Fibroblast of lung (primary cell): ENCODE data around the gene ARHGAP10. TPM values are rescaled to one million over a fixed set of nuclear protein-coding genes. Genes with fewer than 3 reads are reported as not detected.

Experiments
- DNase-seq, 2 donors: peaks; one replicate each; pipeline versions ENCODE4 v3.0.0 to v3.0.0-alpha.2; 2010; ENCODE audit warnings: low read depth in 2 of 2
- H2AFZ ChIP-seq: 2 replicates; pipeline ENCODE4 v1.5.1; 2012; ENCODE audit warnings: low read length, control low read depth, inconsistent platforms
- H3K27ac ChIP-seq: 2 replicates; pipeline ENCODE4 v1.5.1; 2011; ENCODE audit warnings: low read length, control low read depth; ENCODE audit not compliant: insufficient read depth
- H3K27me3 ChIP-seq: 2 replicates; pipeline ENCODE4 v1.5.1; 2011; ENCODE audit warnings: mild to moderate bottlenecking, low read length; ENCODE audit not compliant: control insufficient read depth, insufficient read depth
- H3K36me3 ChIP-seq: 2 replicates; pipeline ENCODE4 v1.5.1; 2011; ENCODE audit warnings: low read length; ENCODE audit not compliant: control insufficient read depth, insufficient read depth
- H3K4me1 ChIP-seq: 2 replicates; pipeline ENCODE4 v1.5.1; 2011; ENCODE audit warnings: low read length; ENCODE audit not compliant: control insufficient read depth, insufficient read depth; ENCODE audit errors: extremely low read depth
- H3K4me2 ChIP-seq: 2 replicates; pipeline ENCODE4 v1.5.1; 2011; ENCODE audit warnings: low read length, control low read depth; ENCODE audit not compliant: insufficient read depth; ENCODE audit errors: extremely low read depth
- H3K4me3 ChIP-seq, 4 experiments: fragments of 200-600 bp in 1 of 4; sonication (generic) in 1 of 4; replicated peaks in 1 of 4; 2 replicates each; pipeline ENCODE4 v1.5.1; 2011 to 2016; ENCODE audit warnings: low read length in 4 of 4, low read depth in 3 of 4, mild to moderate bottlenecking in 3 of 4, control low read depth in 2 of 4, inconsistent platforms in 1 of 4, mixed read lengths in 1 of 4; ENCODE audit not compliant: insufficient read depth in 1 of 4; ENCODE audit errors: control extremely low read depth in 1 of 4
- H3K79me2 ChIP-seq: 2 replicates; pipeline ENCODE4 v1.5.1; 2012; ENCODE audit warnings: mild to moderate bottlenecking, low read length, inconsistent platforms; ENCODE audit not compliant: control insufficient read depth, insufficient read depth
- H3K9ac ChIP-seq: 2 replicates; pipeline ENCODE4 v1.5.1; 2011; ENCODE audit warnings: mild to moderate bottlenecking, low read length, control low read depth; ENCODE audit not compliant: insufficient read depth
- H3K9me3 ChIP-seq: 2 replicates; pipeline ENCODE4 v1.5.1; 2012; ENCODE audit warnings: low read depth, low read length; ENCODE audit not compliant: control insufficient read depth, insufficient read depth
- H4K20me1 ChIP-seq: 2 replicates; pipeline ENCODE4 v1.5.1; 2011; ENCODE audit warnings: low read length; ENCODE audit not compliant: control insufficient read depth, insufficient read depth; ENCODE audit errors: extremely low read depth
- CTCF ChIP-seq, 2 donors: IDR thresholded peaks in 1 of 2; conservative IDR thresholded peaks in 1 of 2; 1 replicate in 1 of 2; 2 replicates in 1 of 2; pipeline ENCODE4 v1.5.1; 2011 to 2012; ENCODE audit warnings: low read length in 2 of 2, control low read depth in 1 of 2, inconsistent platforms in 1 of 2, low read depth in 1 of 2, mild to moderate bottlenecking in 1 of 2
- EZH2 ChIP-seq: IDR thresholded peaks from 2 replicates; pipeline ENCODE4 v1.5.1; 2012; ENCODE audit warnings: low read length, control low read depth, mild to moderate bottlenecking; ENCODE audit errors: missing control alignments
- polyA plus RNA-seq, 2 donors: library from polyadenylated mRNA; depleted of rRNA in 1 of 2; stranded (reverse) in 1 of 2; unstranded in 1 of 2; fragments of >200 nt; gene quantifications; 2 replicates each; pipeline ENCODE4 v1.2.1, GENCODE V29; 2011 to 2012; ENCODE audit warnings: missing spikeins in 1 of 2
- total RNA-seq: library from RNA; depleted of rRNA; stranded (reverse); fragments of >200 nt; gene quantifications from 2 replicates; pipeline ENCODE4 v1.2.1, GENCODE V29; 2014

Gene ARHGAP10
- total and polyA plus RNA-seq, 2 donors (not counting 1 experiment from before 2014, with no cell fraction given) = 21.6 to 35.8 TPM

GRCh38 chr4:147768113-147768512 is 36.2 kb downstream of the ARHGAP10 start:
- H3K27me3 ChIP-seq = no peaks in the 10 kb centered on the region
- no peaks in the 10 kb centered on the region for H4K20me1 ChIP-seq
- no peak overlapping the region for H3K9ac ChIP-seq
- peak; percentile 65 to 94 for DNase-seq
- H3K4me2 ChIP-seq = no peak overlapping the region
- no peaks in the 10 kb centered on the region for H3K36me3 ChIP-seq
- H3K4me1 ChIP-seq = peaks cover 13% of the 10 kb centered on the region
- H2AFZ ChIP-seq = no peak overlapping the region
- H3K79me2 ChIP-seq = peaks cover 43% of the 10 kb centered on the region
- no peak overlapping the region for H3K27ac ChIP-seq
- TF ChIP-seq CTCF (conservative IDR thresholded peaks at IDR 0.05 in 1 of 2, IDR thresholded peaks at IDR 0.05 in 1 of 2; ENCODE audit: low read depth in 1 of 2, low read length in 2 of 2) (no peak), EZH2 (no peak)
- H3K4me3 ChIP-seq = no peak overlapping the region
- H3K9me3 ChIP-seq = no peaks in the 10 kb centered on the region

GRCh38 chr4:147769386-147769785 is 37.5 kb downstream of the ARHGAP10 start:
- peaks cover 16% of the 10 kb centered on the region for H3K4me1 ChIP-seq
- H3K27me3 ChIP-seq = no peaks in the 10 kb centered on the region
- no peaks in the 10 kb centered on the region for H3K36me3 ChIP-seq
- H3K9me3 ChIP-seq = no peaks in the 10 kb centered on the region
- DNase-seq = peak in 1 of 2 donors; percentile 45
- peaks cover 49% of the 10 kb centered on the region for H3K79me2 ChIP-seq
- H3K27ac ChIP-seq = no peak overlapping the region
- no peak overlapping the region for H3K9ac ChIP-seq
- H3K4me2 ChIP-seq = no peak overlapping the region
- no peaks in the 10 kb centered on the region for H4K20me1 ChIP-seq
- H2AFZ ChIP-seq = no peak overlapping the region
- no peak overlapping the region for H3K4me3 ChIP-seq
- no peak for TF ChIP-seq CTCF (conservative IDR thresholded peaks at IDR 0.05 in 1 of 2, IDR thresholded peaks at IDR 0.05 in 1 of 2; ENCODE audit: low read depth in 1 of 2, low read length in 2 of 2)
- no peak for TF ChIP-seq EZH2

GRCh38 chr4:147770831-147771230 is 38.9 kb downstream of the ARHGAP10 start:
- Histone ChIP-seq H3K27ac (no peak overlapping the region), H3K4me1 (peaks cover 16% of the 10 kb centered on the region)
- no peak for DNase-seq

More at GRCh38 chr4:147770831-147771230, 38.9 kb downstream of the ARHGAP10 start:
- Histone ChIP-seq H2AFZ (no peak overlapping the region), H3K9ac (no peak overlapping the region), H3K79me2 (peaks cover 55% of the 10 kb centered on the region), H4K20me1 (no peaks in the 10 kb centered on the region), H3K27me3 (no peaks in the 10 kb centered on the region), H3K4me3 (no peak overlapping the region), H3K9me3 (no peaks in the 10 kb centered on the region), H3K4me2 (no peak overlapping the region), H3K36me3 (no peaks in the 10 kb centered on the region)
- TF ChIP-seq EZH2 (no peak), CTCF (conservative IDR thresholded peaks at IDR 0.05 in 1 of 2, IDR thresholded peaks at IDR 0.05 in 1 of 2; ENCODE audit: low read depth in 1 of 2, low read length in 2 of 2) (no peak)
